ENCODE results near the gene SYNE1. TPM values are rescaled to one million over a fixed set of nuclear protein-coding genes. Genes with fewer than 3 reads are reported as not detected.

The SYNE1 gene
- total RNA-seq, 1 donor from 2014 or later = 26.6 TPM

DNA sequence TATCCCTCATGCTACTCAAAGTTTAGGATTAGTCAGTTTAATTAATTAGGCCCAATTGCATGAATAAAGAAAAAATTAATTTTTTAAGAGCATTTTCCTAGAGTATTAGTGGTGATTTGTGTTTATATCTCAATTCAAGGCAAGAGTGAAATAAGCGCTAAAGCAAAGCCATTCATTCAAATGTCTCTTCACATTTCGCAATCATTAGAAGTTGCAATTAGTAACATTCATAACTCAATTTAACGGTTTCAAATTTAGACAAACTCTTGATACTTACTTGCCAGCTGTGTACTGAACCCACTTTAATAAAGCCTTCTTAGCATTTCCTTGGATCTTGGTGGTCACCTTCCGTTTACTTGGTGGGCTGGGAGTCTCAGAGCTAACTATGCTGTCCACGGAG lies 127.2 kb downstream of the SYNE1 start:
- Mint-ChIP-seq H3K27me3 (no peaks in the 10 kb centered on the region), H3K9me3 (no peaks in the 10 kb centered on the region), H3K4me1 (ENCODE audit: unreplicated experiment) (no peaks in the 10 kb centered on the region), H3K36me3 (no peaks in the 10 kb centered on the region), H3K4me3 (no peak overlapping the region), H3K27ac (no peak overlapping the region)
- no peak for DNase-seq (ENCODE audit: extremely low spot score, unreplicated experiment)
- TF ChIP-seq, protein P1, sequence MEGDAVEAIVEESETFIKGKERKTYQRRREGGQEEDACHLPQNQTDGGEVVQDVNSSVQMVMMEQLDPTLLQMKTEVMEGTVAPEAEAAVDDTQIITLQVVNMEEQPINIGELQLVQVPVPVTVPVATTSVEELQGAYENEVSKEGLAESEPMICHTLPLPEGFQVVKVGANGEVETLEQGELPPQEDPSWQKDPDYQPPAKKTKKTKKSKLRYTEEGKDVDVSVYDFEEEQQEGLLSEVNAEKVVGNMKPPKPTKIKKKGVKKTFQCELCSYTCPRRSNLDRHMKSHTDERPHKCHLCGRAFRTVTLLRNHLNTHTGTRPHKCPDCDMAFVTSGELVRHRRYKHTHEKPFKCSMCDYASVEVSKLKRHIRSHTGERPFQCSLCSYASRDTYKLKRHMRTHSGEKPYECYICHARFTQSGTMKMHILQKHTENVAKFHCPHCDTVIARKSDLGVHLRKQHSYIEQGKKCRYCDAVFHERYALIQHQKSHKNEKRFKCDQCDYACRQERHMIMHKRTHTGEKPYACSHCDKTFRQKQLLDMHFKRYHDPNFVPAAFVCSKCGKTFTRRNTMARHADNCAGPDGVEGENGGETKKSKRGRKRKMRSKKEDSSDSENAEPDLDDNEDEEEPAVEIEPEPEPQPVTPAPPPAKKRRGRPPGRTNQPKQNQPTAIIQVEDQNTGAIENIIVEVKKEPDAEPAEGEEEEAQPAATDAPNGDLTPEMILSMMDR (conservative IDR thresholded peaks at IDR 0.05) = no peak

DNA sequence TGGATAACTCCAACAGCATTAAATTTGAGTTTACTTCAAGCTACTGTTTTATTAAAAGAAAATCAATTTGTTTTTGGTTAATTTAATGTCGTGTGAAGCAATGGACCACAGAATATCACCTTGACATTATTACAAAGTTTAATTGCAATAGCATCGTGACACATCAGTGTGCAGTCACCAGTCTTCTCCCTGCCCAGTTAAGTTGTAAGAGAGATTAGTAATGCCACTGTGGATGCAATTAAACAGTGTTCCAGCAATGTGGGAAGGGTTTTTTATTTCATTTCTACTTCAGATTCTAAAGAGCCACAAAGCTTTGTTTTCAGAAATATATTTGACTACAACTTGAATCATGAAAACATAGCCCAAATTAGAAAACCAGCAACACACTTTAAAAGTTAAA lies 128.7 kb downstream of the SYNE1 start:
- Mint-ChIP-seq H3K4me3 (no peak overlapping the region), H3K9me3 (no peaks in the 10 kb centered on the region), H3K27me3 (no peaks in the 10 kb centered on the region), H3K4me1 (ENCODE audit: unreplicated experiment) (no peaks in the 10 kb centered on the region), H3K27ac (no peak overlapping the region), H3K36me3 (no peaks in the 10 kb centered on the region)
- no peak for DNase-seq (ENCODE audit: extremely low spot score, unreplicated experiment)
- TF ChIP-seq, protein P1 (conservative IDR thresholded peaks at IDR 0.05) = no peak

DNA sequence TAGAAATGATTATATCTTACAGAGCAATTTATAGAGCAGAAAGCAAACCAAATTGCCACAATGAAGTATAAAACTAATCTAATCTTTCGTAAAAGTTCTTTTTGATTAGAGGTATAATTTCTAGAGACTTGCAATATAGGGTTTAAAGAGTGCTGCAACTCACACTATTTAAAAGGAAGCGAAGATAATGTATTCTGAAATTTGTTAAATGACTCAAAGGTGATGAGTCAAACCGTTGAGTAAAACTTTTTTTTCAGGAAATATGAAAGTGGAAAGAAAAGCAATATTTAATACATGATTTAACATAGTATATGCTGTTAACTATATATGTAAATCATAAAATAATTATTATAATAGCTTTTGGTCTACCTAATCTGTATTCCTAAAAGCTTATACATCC lies 133.6 kb downstream of the SYNE1 start:
- no peak overlapping the region for H3K27ac Mint-ChIP-seq
- H3K36me3 Mint-ChIP-seq = no peaks in the 10 kb centered on the region
- DNase-seq (ENCODE audit: extremely low spot score, unreplicated experiment) = no peak
- no peaks in the 10 kb centered on the region for H3K27me3 Mint-ChIP-seq
- H3K4me1 Mint-ChIP-seq (ENCODE audit: unreplicated experiment) = no peaks in the 10 kb centered on the region
- H3K9me3 Mint-ChIP-seq = no peaks in the 10 kb centered on the region
- H3K4me3 Mint-ChIP-seq = no peak overlapping the region
- TF ChIP-seq, protein P1 (conservative IDR thresholded peaks at IDR 0.05) = no peak

GRCh38 chr6:152502421-152503188 lies 134.6 kb downstream of the SYNE1 start:
- Mint-ChIP-seq H3K27me3 (no peaks in the 10 kb centered on the region), H3K4me1 (ENCODE audit: unreplicated experiment) (no peaks in the 10 kb centered on the region), H3K36me3 (no peaks in the 10 kb centered on the region), H3K9me3 (no peaks in the 10 kb centered on the region), H3K4me3 (no peak overlapping the region), H3K27ac (no peak overlapping the region)
- TF ChIP-seq, protein P1 (conservative IDR thresholded peaks at IDR 0.05) = no peak
- no peak for DNase-seq (ENCODE audit: extremely low spot score, unreplicated experiment)

DNA sequence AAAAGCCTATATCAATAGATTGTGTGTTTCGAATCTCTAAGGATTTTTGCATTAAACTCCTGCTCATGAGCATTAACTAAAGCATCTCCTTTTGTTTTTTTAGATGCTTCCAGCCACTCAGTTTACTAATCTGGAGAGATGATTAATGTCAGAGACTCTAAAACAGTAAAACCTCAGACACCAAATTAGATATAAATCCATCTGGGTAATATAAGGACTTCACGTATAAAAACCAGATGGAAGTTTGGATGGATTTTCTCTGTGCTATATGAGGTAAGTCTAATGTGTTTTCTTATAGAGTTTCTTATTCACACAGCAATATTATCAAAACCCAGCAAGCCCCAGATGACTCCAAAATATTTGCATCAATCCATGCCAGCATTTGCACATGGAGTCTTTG lies 137.2 kb downstream of the SYNE1 start:
- TF ChIP-seq, protein P1 (conservative IDR thresholded peaks at IDR 0.05) = no peak
- DNase-seq (ENCODE audit: extremely low spot score, unreplicated experiment) = no peak
- no peaks in the 10 kb centered on the region for H3K36me3 Mint-ChIP-seq
- H3K4me3 Mint-ChIP-seq = no peak overlapping the region
- H3K9me3 Mint-ChIP-seq = no peaks in the 10 kb centered on the region
- H3K27ac Mint-ChIP-seq = no peak overlapping the region
- H3K4me1 Mint-ChIP-seq (ENCODE audit: unreplicated experiment) = no peaks in the 10 kb centered on the region
- no peaks in the 10 kb centered on the region for H3K27me3 Mint-ChIP-seq

Measured in type B pancreatic cell (in vitro differentiated cells).